ENCODE results near the gene FAM149A. TPM values are rescaled to one million over a fixed set of nuclear protein-coding genes. Genes with fewer than 3 reads are reported as not detected.
A peak's percentile ranks its signal among the peaks of the same experiment; 100 is the strongest.

Gene FAM149A
- polyA plus RNA-seq, 1 experiment: 0.32 TPM

DNA sequence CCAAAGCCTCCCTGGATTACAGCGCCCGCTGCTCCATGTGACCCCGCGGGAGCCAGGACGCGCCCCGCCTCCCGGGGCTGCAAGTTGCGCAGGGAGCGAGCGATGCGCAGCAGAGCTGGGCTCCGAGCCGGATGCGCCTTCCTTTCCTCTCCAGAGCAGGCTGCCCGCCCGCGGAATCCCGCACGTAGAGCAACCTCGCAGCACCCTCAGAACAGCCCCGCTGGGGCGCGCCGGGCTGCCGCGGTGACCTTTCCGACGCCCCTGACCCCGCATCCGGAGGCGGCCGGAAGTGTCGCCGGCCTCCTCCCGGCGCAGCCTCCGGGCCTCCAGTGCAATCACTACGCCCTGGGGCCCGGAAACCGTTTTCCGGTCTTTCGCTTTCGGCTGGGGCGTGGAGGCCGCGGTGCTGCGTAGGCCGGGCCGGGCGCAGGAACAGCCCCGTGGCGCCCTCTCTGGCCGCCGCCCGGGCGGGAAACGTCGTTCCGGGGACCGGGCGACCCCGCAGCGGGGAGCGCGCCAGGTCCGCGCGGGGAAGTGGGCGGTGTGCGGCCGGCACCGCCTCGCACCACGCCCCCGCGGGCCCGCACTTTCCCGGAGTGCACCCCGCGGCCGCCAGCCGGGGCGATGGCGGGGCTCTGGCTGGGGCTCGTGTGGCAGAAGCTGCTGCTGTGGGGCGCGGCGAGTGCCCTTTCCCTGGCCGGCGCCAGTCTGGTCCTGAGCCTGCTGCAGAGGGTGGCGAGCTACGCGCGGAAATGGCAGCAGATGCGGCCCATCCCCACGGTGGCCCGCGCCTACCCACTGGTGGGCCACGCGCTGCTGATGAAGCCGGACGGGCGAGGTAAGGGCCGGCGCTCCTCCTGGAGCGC, 86.9 kb downstream of the FAM149A start, which contains the start of gene CYP4V2:
Gene CYP4V2, plus strand, starts transcription at position 368 of the 866 bp plus-strand sequence. Its CDS starts 257 bp downstream, at position 625.
- no peak for DNase-seq (ENCODE audit: low read depth)

DNA sequence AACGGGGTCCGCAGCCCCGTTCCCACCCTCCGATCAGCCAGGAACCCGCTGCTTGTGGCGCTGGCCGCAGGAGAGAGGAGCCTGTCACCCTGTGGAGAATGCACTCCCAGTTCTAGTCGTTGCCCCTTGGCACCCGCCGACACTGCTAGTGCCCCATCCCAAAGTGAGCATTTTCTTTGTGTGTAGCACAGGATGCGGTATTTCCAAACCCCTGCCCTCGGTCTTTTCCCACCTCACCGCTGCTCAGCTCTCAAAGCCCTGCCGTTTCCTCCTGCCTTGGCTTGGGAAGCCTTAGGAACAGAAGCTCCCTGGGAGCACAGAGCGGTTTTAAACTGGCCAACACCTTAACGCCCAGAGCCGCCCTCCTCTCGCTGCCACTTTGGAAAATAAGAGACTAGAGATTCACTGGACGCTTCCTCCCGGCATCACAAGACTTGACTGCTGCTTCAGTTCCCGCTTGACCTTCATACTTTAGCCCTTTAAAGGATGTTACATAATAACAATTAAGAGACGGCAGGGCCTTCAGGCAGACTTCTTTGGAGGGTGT, 87.6 kb downstream of the FAM149A start:
- CTCF ChIA-PET: no interaction called here

More for the DNA sequence above, 86.9 kb downstream of the FAM149A start, which contains the start of gene CYP4V2:
- Histone ChIP-seq H3K27me3 (ENCODE audit: control insufficient read depth, insufficient read depth, low read length) (no peaks in the 10 kb centered on the region), H3K36me3 (ENCODE audit: control insufficient read depth, insufficient read depth, low read length) (0 out of 2 replicates have a peak, but pooled peaks cover 3% of the 10 kb centered on the region), H3K4me3 (ENCODE audit: low read depth, low read length) (peak within 1 kb of the TSS; percentile 90)
- TF ChIP-seq, protein P1, sequence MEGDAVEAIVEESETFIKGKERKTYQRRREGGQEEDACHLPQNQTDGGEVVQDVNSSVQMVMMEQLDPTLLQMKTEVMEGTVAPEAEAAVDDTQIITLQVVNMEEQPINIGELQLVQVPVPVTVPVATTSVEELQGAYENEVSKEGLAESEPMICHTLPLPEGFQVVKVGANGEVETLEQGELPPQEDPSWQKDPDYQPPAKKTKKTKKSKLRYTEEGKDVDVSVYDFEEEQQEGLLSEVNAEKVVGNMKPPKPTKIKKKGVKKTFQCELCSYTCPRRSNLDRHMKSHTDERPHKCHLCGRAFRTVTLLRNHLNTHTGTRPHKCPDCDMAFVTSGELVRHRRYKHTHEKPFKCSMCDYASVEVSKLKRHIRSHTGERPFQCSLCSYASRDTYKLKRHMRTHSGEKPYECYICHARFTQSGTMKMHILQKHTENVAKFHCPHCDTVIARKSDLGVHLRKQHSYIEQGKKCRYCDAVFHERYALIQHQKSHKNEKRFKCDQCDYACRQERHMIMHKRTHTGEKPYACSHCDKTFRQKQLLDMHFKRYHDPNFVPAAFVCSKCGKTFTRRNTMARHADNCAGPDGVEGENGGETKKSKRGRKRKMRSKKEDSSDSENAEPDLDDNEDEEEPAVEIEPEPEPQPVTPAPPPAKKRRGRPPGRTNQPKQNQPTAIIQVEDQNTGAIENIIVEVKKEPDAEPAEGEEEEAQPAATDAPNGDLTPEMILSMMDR (IDR thresholded peaks at IDR 0.05; ENCODE audit: insufficient read depth, low read depth, low read length): no peak
- ChIA-PET CTCF (no interaction called here), POLR2A (no interaction called here)

DNA sequence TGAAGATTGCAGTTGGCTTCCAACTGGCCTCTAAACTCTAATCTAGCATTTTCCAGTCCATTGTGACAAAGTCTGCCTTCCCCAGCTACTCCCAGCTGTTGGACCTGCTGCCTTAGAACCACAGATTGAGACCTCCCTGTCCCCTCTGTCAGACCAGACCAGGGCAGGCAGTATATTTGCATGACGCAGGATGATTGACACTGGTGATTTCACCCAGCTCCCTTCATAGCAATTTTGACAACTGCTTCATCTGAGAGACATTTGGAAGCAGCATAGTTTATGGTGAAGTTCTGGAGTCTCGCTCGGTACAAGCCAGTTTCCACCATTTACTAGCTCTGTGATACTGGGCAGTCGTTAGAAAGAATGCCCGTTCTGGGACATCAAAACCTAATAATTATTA, 89.3 kb downstream of the FAM149A start:
- H3K36me3 ChIP-seq (ENCODE audit: control insufficient read depth, insufficient read depth, low read length): peaks cover 6% of the 10 kb centered on the region
- H3K27me3 ChIP-seq (ENCODE audit: control insufficient read depth, insufficient read depth, low read length): no peaks in the 10 kb centered on the region
- CTCF ChIA-PET: no interaction called here
- TF ChIP-seq, protein P1 (IDR thresholded peaks at IDR 0.05; ENCODE audit: insufficient read depth, low read depth, low read length): no peak
- H3K4me3 ChIP-seq (ENCODE audit: low read depth, low read length): no peak overlapping the region
- POLR2A ChIA-PET: no interaction called here
- DNase-seq (ENCODE audit: low read depth): no peak

More for the DNA sequence above, 87.6 kb downstream of the FAM149A start:
- TF ChIP-seq, protein P1 (IDR thresholded peaks at IDR 0.05; ENCODE audit: insufficient read depth, low read depth, low read length): no peak
- peaks cover 5% of the 10 kb centered on the region for H3K36me3 ChIP-seq (ENCODE audit: control insufficient read depth, insufficient read depth, low read length)
- H3K4me3 ChIP-seq (ENCODE audit: low read depth, low read length): peak overlapping the region; percentile 90
- POLR2A ChIA-PET: interaction anchor here (0.6 kb wide), 1 partner anchor 565 kb away, joined by 3 read pairs; no protein-coding TSS in a partner anchor
- DNase-seq (ENCODE audit: low read depth): no peak
- H3K27me3 ChIP-seq (ENCODE audit: control insufficient read depth, insufficient read depth, low read length): no peaks in the 10 kb centered on the region

DNA sequence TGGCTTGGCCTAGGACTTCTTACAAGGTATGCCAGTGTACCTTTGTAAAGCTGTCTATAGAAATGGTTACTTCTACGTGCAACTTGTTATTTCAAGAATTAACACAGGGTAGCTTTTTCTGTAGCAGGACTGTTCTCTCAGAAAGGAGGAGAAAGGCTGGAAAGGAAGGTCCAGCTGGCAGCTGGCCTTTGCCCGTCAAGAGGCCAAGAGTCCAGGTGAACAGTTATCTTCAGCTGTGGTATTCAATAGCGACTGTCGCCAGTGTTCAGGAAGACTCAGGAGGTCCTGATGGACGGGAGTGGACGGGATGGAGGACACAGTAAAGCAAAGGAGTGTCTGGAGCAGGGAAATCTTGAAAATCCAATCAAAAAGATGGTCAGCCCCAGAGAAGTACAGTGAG, 91.6 kb downstream of the FAM149A start:
- TF ChIP-seq, protein P1 (IDR thresholded peaks at IDR 0.05; ENCODE audit: insufficient read depth, low read depth, low read length): no peak
- Histone ChIP-seq H3K4me3 (ENCODE audit: low read depth, low read length) (no peak overlapping the region), H3K36me3 (ENCODE audit: control insufficient read depth, insufficient read depth, low read length) (peaks cover 6% of the 10 kb centered on the region), H3K27me3 (ENCODE audit: control insufficient read depth, insufficient read depth, low read length) (no peaks in the 10 kb centered on the region)
- no peak for DNase-seq (ENCODE audit: low read depth)
- ChIA-PET CTCF (no interaction called here), POLR2A (no interaction called here)

DNA sequence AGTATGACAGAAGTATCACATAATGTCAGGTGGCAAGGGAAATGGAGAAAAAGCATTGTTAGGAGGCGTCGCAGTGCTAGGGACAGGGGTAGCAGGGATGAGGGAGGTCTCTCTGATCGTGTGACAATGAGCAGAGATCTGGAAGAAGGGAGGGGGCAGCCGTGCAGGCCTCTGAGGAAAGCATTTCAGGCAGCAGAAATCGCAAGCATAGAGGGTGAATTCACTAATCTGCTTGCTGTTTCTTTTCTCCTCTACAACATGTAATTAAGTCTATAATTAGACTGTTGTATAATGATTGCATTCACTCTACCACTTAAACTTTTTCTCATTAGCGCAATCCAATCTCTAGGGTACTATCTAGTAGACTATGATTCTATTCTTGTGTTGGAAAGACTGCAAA, 96.0 kb downstream of the FAM149A start:
- Histone ChIP-seq H3K4me3 (ENCODE audit: low read depth, low read length) (no peak overlapping the region), H3K36me3 (ENCODE audit: control insufficient read depth, insufficient read depth, low read length) (peaks cover 3% of the 10 kb centered on the region), H3K27me3 (ENCODE audit: control insufficient read depth, insufficient read depth, low read length) (no peaks in the 10 kb centered on the region)
- no peak for DNase-seq (ENCODE audit: low read depth)
- TF ChIP-seq, protein P1 (IDR thresholded peaks at IDR 0.05; ENCODE audit: insufficient read depth, low read depth, low read length): no peak
- CTCF ChIA-PET: no interaction called here
- POLR2A ChIA-PET: no interaction called here
